Sigmoid colon (tissue), 4 donors: Measurements from ENCODE around the gene SUMO3.

Experiments
- POLR2AphosphoS5 ChIP-seq, 4 donors: sonication (generic); formaldehyde crosslinking; IDR thresholded peaks; one replicate each; pipeline ENCODE4 v1.6.1; 2017; ENCODE audit warnings: antibody characterized with exemption in 4 of 4
- TF ChIP-seq, protein P1 (sequence below), 4 experiments: fragments of 450-650 bp in 3 of 4; fragments of 200-600 bp in 1 of 4; IDR thresholded peaks; one replicate each; pipeline ENCODE4 v1.5.1; 2016 to 2019; ENCODE audit warnings: antibody characterized with exemption in 4 of 4, mild to moderate bottlenecking in 3 of 4, moderate library complexity in 2 of 4

GRCh38 chr21:44818640-44819011, 764 bp upstream of the SUMO3 start:
- TF ChIP-seq, protein P1, sequence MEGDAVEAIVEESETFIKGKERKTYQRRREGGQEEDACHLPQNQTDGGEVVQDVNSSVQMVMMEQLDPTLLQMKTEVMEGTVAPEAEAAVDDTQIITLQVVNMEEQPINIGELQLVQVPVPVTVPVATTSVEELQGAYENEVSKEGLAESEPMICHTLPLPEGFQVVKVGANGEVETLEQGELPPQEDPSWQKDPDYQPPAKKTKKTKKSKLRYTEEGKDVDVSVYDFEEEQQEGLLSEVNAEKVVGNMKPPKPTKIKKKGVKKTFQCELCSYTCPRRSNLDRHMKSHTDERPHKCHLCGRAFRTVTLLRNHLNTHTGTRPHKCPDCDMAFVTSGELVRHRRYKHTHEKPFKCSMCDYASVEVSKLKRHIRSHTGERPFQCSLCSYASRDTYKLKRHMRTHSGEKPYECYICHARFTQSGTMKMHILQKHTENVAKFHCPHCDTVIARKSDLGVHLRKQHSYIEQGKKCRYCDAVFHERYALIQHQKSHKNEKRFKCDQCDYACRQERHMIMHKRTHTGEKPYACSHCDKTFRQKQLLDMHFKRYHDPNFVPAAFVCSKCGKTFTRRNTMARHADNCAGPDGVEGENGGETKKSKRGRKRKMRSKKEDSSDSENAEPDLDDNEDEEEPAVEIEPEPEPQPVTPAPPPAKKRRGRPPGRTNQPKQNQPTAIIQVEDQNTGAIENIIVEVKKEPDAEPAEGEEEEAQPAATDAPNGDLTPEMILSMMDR (IDR thresholded peaks at IDR 0.05): no peak
- TF ChIP-seq POLR2AphosphoS5 (IDR thresholded peaks at IDR 0.05): no peak
